PFSK-1 (cell line): ENCODE measurements around the gene FOS.

Experiments used
- FOXP2 ChIP-seq: optimal IDR thresholded peaks from 2 replicates; pipeline ENCODE3; 2011; ENCODE audit warnings: borderline replicate concordance, control low read depth, inconsistent platforms; ENCODE audit not compliant: insufficient read depth; ENCODE audit errors: extremely low read length, extremely low read depth
- POLR2AphosphoS5 ChIP-seq: IDR thresholded peaks from 2 replicates; pipeline ENCODE4 v1.6.1; 2012; ENCODE audit warnings: low read depth, mild to moderate bottlenecking, control low read depth, low read length, moderate library complexity
- SIN3A ChIP-seq: IDR thresholded peaks from 2 replicates; pipeline ENCODE4 v1.6.1; 2012; ENCODE audit warnings: mild to moderate bottlenecking, low read length, moderate library complexity, borderline replicate concordance; ENCODE audit not compliant: insufficient read depth
- TAF1 ChIP-seq: IDR thresholded peaks from 2 replicates; pipeline ENCODE4 v1.6.1; 2012; ENCODE audit warnings: low read length, control low read depth, borderline replicate concordance; ENCODE audit not compliant: insufficient read depth
- TF ChIP-seq, protein P1 (sequence below), 2 experiments: IDR thresholded peaks; 2 replicates each; pipeline versions ENCODE4 v1.6.1 to v1.8.0; 2011 to 2012; ENCODE audit warnings: low read depth in 2 of 2, low read length in 2 of 2, control low read depth in 1 of 2, inconsistent platforms in 1 of 2, mild to moderate bottlenecking in 1 of 2, moderate library complexity in 1 of 2; ENCODE audit not compliant: insufficient read depth in 1 of 2

FOS gene

DNA sequence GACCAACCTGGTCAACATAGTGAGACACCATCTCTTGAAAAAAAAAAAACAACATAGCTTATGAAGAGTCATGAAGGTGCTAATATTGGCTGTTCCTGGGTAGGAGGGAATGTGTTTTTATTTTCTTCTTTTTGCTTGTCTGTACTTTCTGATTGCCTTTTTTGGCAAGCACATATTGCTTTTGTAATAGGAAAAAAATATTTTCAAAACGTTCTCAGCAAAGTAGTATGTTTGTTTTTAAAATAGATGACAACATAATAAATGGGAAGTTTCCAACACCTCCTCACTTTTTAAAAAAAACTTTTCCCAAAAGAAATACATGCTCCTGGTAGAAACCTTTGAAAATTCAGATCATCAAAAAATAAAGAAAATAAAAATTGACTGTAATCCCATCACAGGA lies 20.9 kb downstream of the FOS start:
- TF ChIP-seq FOXP2 (no peak), TAF1 (no peak), POLR2AphosphoS5 (no peak), SIN3A (no peak)
- TF ChIP-seq, protein P1, sequence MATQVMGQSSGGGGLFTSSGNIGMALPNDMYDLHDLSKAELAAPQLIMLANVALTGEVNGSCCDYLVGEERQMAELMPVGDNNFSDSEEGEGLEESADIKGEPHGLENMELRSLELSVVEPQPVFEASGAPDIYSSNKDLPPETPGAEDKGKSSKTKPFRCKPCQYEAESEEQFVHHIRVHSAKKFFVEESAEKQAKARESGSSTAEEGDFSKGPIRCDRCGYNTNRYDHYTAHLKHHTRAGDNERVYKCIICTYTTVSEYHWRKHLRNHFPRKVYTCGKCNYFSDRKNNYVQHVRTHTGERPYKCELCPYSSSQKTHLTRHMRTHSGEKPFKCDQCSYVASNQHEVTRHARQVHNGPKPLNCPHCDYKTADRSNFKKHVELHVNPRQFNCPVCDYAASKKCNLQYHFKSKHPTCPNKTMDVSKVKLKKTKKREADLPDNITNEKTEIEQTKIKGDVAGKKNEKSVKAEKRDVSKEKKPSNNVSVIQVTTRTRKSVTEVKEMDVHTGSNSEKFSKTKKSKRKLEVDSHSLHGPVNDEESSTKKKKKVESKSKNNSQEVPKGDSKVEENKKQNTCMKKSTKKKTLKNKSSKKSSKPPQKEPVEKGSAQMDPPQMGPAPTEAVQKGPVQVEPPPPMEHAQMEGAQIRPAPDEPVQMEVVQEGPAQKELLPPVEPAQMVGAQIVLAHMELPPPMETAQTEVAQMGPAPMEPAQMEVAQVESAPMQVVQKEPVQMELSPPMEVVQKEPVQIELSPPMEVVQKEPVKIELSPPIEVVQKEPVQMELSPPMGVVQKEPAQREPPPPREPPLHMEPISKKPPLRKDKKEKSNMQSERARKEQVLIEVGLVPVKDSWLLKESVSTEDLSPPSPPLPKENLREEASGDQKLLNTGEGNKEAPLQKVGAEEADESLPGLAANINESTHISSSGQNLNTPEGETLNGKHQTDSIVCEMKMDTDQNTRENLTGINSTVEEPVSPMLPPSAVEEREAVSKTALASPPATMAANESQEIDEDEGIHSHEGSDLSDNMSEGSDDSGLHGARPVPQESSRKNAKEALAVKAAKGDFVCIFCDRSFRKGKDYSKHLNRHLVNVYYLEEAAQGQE (IDR thresholded peaks at IDR 0.05; ENCODE audit: insufficient read depth in 1 of 2, low read depth in 2 of 2, low read length in 2 of 2) = no peak

DNA sequence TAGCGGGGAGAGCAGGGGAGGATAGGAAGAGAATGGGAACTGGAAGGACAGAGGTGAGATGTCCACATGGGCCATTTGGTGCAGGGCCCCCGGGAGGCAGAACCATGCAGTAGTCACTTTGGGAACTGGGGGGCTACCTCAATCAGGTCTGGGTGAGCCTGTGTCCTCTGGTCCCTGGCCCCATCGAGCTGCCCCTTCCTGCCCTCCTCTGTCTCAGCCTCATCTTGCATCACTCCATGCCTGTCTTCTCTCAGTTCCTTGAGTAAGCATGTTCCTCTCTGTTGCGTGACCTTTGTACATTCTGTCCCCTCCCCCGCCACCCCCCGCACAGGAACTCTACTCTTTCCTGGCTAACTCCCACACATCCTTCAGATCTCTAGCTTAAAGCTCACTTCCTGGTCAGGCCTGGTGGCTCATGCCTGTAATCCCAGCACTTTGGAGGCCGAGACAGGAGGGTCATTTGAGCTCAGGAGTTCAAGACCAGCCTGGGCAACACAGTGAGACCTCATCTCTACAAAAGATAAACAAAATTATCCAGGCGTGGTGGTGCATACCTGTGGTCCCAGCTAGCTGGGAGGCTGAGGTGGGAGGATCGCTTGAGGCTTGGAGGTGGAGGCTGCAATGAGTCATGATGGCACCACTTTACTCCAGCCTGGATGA lies 23.2 kb downstream of the FOS start:
- TF ChIP-seq, protein P1 (IDR thresholded peaks at IDR 0.05; ENCODE audit: insufficient read depth in 1 of 2, low read depth in 2 of 2, low read length in 2 of 2) = 0 out of 4 replicates have a peak, but pooled peaks of 1 of the 2 experiments have one; percentile 28
- TF ChIP-seq TAF1 (no peak), FOXP2 (peak; percentile 40)

DNA sequence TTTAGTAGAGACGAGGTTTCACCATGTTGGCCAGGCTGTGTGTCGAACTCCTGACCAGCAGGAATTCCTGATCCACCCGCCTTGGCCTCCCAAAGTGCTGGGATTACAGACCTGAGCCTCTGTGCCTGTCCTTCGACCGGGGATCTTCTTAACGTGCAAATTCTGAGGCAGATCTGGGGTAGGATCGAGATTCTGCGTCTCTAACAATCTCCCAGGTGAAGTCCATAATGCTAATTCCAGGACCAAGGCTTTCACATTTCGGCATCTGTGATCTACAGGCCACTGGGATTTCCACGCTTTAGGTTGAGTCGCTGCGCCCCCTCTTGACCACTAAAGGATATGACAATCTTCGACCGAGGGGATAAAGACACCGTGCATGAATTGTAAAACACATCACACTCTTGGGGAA lies 24.8 kb downstream of the FOS start:
- TF ChIP-seq SIN3A (no peak), TAF1 (no peak), FOXP2 (no peak), POLR2AphosphoS5 (no peak)
- TF ChIP-seq, protein P1 (IDR thresholded peaks at IDR 0.05; ENCODE audit: insufficient read depth in 1 of 2, low read depth in 2 of 2, low read length in 2 of 2) = no peak

DNA sequence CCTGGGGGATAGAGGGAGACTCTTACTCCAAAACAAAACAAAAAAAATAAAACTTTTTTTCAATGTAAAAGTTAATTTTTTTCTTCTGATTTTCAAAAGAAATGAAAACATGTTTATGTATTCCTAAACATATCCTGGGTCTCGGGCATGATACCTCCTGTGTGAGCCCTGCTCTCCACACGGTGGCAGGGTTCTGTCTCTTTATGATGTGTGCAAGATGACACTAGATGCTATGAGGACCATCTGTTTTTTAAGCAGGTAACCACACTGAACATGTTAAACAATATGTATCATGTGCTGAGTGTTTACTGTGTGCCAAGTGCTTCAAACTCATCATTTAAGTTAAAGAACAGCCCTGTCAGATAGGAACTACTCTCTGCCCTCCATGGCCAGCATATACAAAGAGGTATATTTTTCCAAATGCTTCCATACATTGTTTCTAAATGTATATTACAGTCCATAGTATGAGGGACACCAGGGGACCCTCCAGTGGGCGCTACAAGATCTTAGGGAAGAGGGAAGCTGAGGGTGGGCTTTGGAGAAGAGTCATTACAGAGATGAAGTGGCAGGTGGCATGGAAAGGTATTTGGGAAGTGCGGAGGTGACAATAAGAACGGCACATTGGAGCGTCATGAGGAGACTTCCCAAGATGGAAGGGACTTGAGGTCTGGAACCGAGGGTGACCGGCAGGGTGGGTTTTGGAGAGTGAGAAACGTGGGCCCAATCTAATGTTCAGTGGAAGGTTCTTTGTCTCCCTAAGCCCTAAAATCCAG lies 28.5 kb downstream of the FOS start:
- no peak for TF ChIP-seq FOXP2
- TF ChIP-seq TAF1 = no peak
- TF ChIP-seq, protein P1 (IDR thresholded peaks at IDR 0.05; ENCODE audit: insufficient read depth in 1 of 2, low read depth in 2 of 2, low read length in 2 of 2) = no peak
- no peak for TF ChIP-seq SIN3A
- TF ChIP-seq POLR2AphosphoS5 = no peak
